ENCODE results near the gene FADS1. TPM values are rescaled to one million over a fixed set of nuclear protein-coding genes. Genes with fewer than 3 reads are reported as not detected.

The FADS1 gene
- total RNA-seq, 1 donor from 2014 or later: 74.6 TPM

GRCh38 chr11:61779666-61780525 is 36.9 kb downstream of the FADS1 start:
- Mint-ChIP-seq H3K36me3 (ENCODE audit: low read depth, unreplicated experiment) (peaks cover 11% of the 10 kb centered on the region), H3K9me3 (ENCODE audit: unreplicated experiment) (no peaks in the 10 kb centered on the region), H3K27me3 (ENCODE audit: low read depth, unreplicated experiment) (no peaks in the 10 kb centered on the region), H3K27ac (ENCODE audit: unreplicated experiment) (no peak overlapping the region), H3K4me1 (ENCODE audit: low read depth, unreplicated experiment) (peaks cover 23% of the 10 kb centered on the region), H3K4me3 (ENCODE audit: unreplicated experiment) (no peak overlapping the region)
- Histone ChIP-seq H3K9me3 (ENCODE audit: insufficient read depth, low read depth, low read length) (no peaks in the 10 kb centered on the region), H3K27me3 (ENCODE audit: insufficient read depth, low read length) (no peaks in the 10 kb centered on the region), H2AFZ (ENCODE audit: low read depth, low read length) (no peak overlapping the region), H3K4me1 (ENCODE audit: insufficient read depth, low read length) (peaks cover 19% of the 10 kb centered on the region), H4K20me1 (ENCODE audit: insufficient read depth, low read length) (peaks cover 22% of the 10 kb centered on the region), H3K4me3 (ENCODE audit: insufficient read depth, low read depth, low read length) (no peak overlapping the region), H3K9ac (ENCODE audit: low read length) (no peak overlapping the region), H3K4me2 (ENCODE audit: low read length) (no peak overlapping the region), H3K27ac (ENCODE audit: low read depth, low read length) (no peak overlapping the region), H3K36me3 (ENCODE audit: insufficient read depth, low read length) (no peaks in the 10 kb centered on the region), H3K79me2 (ENCODE audit: insufficient read depth, low read length) (no peaks in the 10 kb centered on the region)
- TF ChIP-seq EZH2 (IDR thresholded peaks at IDR 0.05; ENCODE audit: insufficient read depth, low read length): no peak
- no peak for TF ChIP-seq CTCF (IDR thresholded peaks at IDR 0.05; ENCODE audit: insufficient read depth, low read depth, low read length)
- no peak for FAIRE-seq
- DNase-seq (ENCODE audit: low read depth): no peak

GRCh38 chr11:61778920-61779650 is 37.7 kb downstream of the FADS1 start:
- Mint-ChIP-seq H3K4me3 (ENCODE audit: unreplicated experiment) (no peak overlapping the region), H3K27me3 (ENCODE audit: low read depth, unreplicated experiment) (no peaks in the 10 kb centered on the region), H3K27ac (ENCODE audit: unreplicated experiment) (no peak overlapping the region), H3K36me3 (ENCODE audit: low read depth, unreplicated experiment) (peaks cover 6% of the 10 kb centered on the region), H3K9me3 (ENCODE audit: unreplicated experiment) (no peaks in the 10 kb centered on the region), H3K4me1 (ENCODE audit: low read depth, unreplicated experiment) (peaks cover 17% of the 10 kb centered on the region)
- no peak overlapping the region for H3K27ac ChIP-seq (ENCODE audit: low read depth, low read length)
- H2AFZ ChIP-seq (ENCODE audit: low read depth, low read length): no peak overlapping the region
- TF ChIP-seq CTCF (IDR thresholded peaks at IDR 0.05; ENCODE audit: insufficient read depth, low read depth, low read length) (no peak), EZH2 (IDR thresholded peaks at IDR 0.05; ENCODE audit: insufficient read depth, low read length) (no peak)
- no peak overlapping the region for H3K4me3 ChIP-seq (ENCODE audit: insufficient read depth, low read depth, low read length)
- FAIRE-seq (no peak), DNase-seq (ENCODE audit: low read depth) (no peak)
- H4K20me1 ChIP-seq (ENCODE audit: insufficient read depth, low read length): peaks cover 20% of the 10 kb centered on the region
- no peaks in the 10 kb centered on the region for H3K9me3 ChIP-seq (ENCODE audit: insufficient read depth, low read depth, low read length)
- no peak overlapping the region for H3K9ac ChIP-seq (ENCODE audit: low read length)
- peaks cover 12% of the 10 kb centered on the region for H3K4me1 ChIP-seq (ENCODE audit: insufficient read depth, low read length)
- H3K4me2 ChIP-seq (ENCODE audit: low read length): no peak overlapping the region
- no peaks in the 10 kb centered on the region for H3K36me3 ChIP-seq (ENCODE audit: insufficient read depth, low read length)
- H3K79me2 ChIP-seq (ENCODE audit: insufficient read depth, low read length): no peaks in the 10 kb centered on the region
- no peaks in the 10 kb centered on the region for H3K27me3 ChIP-seq (ENCODE audit: insufficient read depth, low read length)

Measured in astrocyte (in vitro differentiated cells and primary cell).